ENCODE data around the gene TLCD4. TPM values are rescaled to one million over a fixed set of nuclear protein-coding genes. Genes with fewer than 3 reads are reported as not detected.

The TLCD4 gene
- total and polyA plus RNA-seq, 10 donors, result 0.11 to 12.5 (median 0.75) TPM

DNA sequence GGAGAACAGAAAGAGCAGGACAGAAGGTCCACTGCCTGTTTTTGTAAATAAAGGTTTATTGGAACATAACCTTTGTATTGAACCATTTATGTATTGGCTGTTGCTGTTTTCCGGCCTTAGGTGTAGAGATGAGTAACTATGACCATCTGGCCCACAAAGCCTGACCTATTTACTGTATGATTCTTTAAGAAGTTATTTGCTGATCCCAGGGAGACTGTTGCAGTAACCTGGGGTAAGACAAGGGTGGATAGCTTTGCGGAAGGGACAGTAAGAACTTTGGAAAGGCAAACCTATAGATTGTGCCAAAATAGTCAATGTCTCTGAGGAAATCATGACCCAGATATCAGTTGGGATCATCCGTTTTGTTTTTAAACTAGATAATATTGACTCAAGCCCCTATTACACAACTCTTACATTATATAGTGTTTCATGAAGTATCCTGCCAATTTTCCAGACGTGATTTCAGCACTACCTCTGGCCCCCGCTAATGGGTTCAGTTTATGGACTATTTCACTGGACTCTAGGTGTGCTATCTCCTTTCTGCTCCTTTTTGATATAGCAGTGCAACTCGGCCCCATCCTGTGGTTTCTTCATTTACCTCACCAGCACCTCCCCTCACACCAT lies 20.8 kb upstream of the TLCD4 start:
- TF ChIP-seq POLR2AphosphoS5 (IDR thresholded peaks at IDR 0.05) (no peak), POLR2A (IDR thresholded peaks at IDR 0.05) (no peak), CTCF (IDR thresholded peaks at IDR 0.05 in 8 of 11, conservative IDR thresholded peaks at IDR 0.05 in 3 of 11) (no peak)
- intact Hi-C loops (cut with DNase I; ENCODE audit: low total_unique reads), result no loop called here
- H3K27ac ChIP-seq, result peak overlapping the region in 4 of 8 donors; percentile 10 to 53 (median 48)
- WGBS, 5 donors, result 60 to 93% (median 74%) methylated on average over 6 of the region's 6 CpGs
- no peak overlapping the region for H3K4me3 ChIP-seq
- no peaks in the 10 kb centered on the region for H3K9me3 ChIP-seq
- peaks cover 0 to 7% (median 0%) of the 10 kb centered on the region in 6 donors for H3K4me1 ChIP-seq
- no peaks in the 10 kb centered on the region for H3K36me3 ChIP-seq
- H3K27me3 ChIP-seq (replicated peaks in 1 of 7), result peaks cover 0 to 3% (median 0%) of the 10 kb centered on the region in 7 donors
- DNase-seq, result no peak

GRCh38 chr1:95097426-95097825 lies 19.7 kb upstream of the TLCD4 start:
- H3K27ac ChIP-seq, result no peak overlapping the region
- TF ChIP-seq POLR2A (IDR thresholded peaks at IDR 0.05) (no peak), POLR2AphosphoS5 (IDR thresholded peaks at IDR 0.05) (no peak), CTCF (IDR thresholded peaks at IDR 0.05 in 8 of 11, conservative IDR thresholded peaks at IDR 0.05 in 3 of 11) (no peak)
- H3K9me3 ChIP-seq, result no peaks in the 10 kb centered on the region
- no peaks in the 10 kb centered on the region for H3K36me3 ChIP-seq
- H3K4me3 ChIP-seq, result no peak overlapping the region
- H3K4me1 ChIP-seq, result peaks cover 0 to 7% (median 0%) of the 10 kb centered on the region in 6 donors
- 70 to 89% (median 81%) methylated on average over 4 of the region's 4 CpGs for WGBS, 5 donors
- H3K27me3 ChIP-seq (replicated peaks in 1 of 7), result peaks cover 0 to 3% (median 0%) of the 10 kb centered on the region in 7 donors
- intact Hi-C loops (cut with DNase I; ENCODE audit: low total_unique reads), result no loop called here
- DNase-seq, result no peak

- TF ChIP-seq POLR2A (IDR thresholded peaks at IDR 0.05) (no peak), POLR2AphosphoS5 (IDR thresholded peaks at IDR 0.05) (no peak), CTCF (IDR thresholded peaks at IDR 0.05 in 8 of 11, conservative IDR thresholded peaks at IDR 0.05 in 3 of 11) (no peak)
- H3K27me3 ChIP-seq (replicated peaks in 1 of 7), result peaks cover 0 to 10% (median 0%) of the 10 kb centered on the region in 7 donors
- H3K9me3 ChIP-seq, result no peaks in the 10 kb centered on the region
- peak overlapping the region in 2 of 8 donors; percentile 22 to 55 for H3K27ac ChIP-seq
- intact Hi-C loops (cut with DNase I; ENCODE audit: low total_unique reads), result no loop called here
- peaks cover 0 to 7% (median 0%) of the 10 kb centered on the region in 6 donors for H3K4me1 ChIP-seq
- H3K4me3 ChIP-seq, result no peak overlapping the region
- DNase-seq, result no peak
- no peaks in the 10 kb centered on the region for H3K36me3 ChIP-seq
- 40 to 64% (median 52%) methylated on average over 4 of the region's 4 CpGs for WGBS, 5 donors
Observed at GRCh38 chr1:95098196-95098595, 19.0 kb upstream of the TLCD4 start.

DNA sequence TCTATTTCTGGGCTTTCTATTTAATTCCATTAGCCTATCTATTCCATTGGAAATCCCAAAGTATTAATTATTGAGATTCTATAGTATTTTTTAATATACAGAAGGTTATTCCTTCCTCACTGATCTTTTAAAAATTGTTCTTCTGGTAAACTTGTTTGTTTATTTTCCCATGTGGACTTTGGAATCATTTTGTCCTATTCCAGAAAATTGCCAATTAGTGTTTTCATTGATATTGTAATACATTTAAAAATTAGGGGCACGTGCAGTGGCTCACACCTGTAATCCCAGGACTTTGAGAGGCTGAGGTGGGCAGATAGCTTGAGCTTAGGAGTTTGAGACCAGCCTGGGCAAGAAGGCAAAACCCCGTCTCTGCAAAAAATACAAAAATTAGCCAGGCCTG lies 8.4 kb upstream of the TLCD4 start:
- no peak overlapping the region for H3K27ac ChIP-seq
- intact Hi-C loops (cut with DNase I; ENCODE audit: low total_unique reads), result no loop called here
- H3K27me3 ChIP-seq (replicated peaks in 1 of 7), result peaks cover 0 to 27% (median 0%) of the 10 kb centered on the region in 7 donors
- TF ChIP-seq POLR2A (IDR thresholded peaks at IDR 0.05) (no peak), POLR2AphosphoS5 (IDR thresholded peaks at IDR 0.05) (no peak), CTCF (IDR thresholded peaks at IDR 0.05 in 8 of 11, conservative IDR thresholded peaks at IDR 0.05 in 3 of 11) (no peak)
- no peaks in the 10 kb centered on the region for H3K36me3 ChIP-seq
- WGBS, 5 donors, result 91 to 95% (median 92%) methylated on average over 2 of the region's 2 CpGs
- no peak overlapping the region for H3K4me3 ChIP-seq
- H3K4me1 ChIP-seq, result no peaks in the 10 kb centered on the region
- no peak for DNase-seq
- no peaks in the 10 kb centered on the region for H3K9me3 ChIP-seq

All from spleen (tissue), 11 donors.